K562 (cell line): ENCODE results near the gene STK33. TPM values are rescaled to one million over a fixed set of nuclear protein-coding genes. Genes with fewer than 3 reads are reported as not detected.

Experiments
- CEBPZ ChIP-seq: fragments of 150-350 bp; IDR thresholded peaks from 2 replicates; pipeline ENCODE4 v1.6.1; 2014; ENCODE audit warnings: low read depth, mild to moderate bottlenecking, low read length, borderline replicate concordance
- SMARCB1 ChIP-seq: IDR thresholded peaks from 2 replicates; pipeline ENCODE4 v1.6.1; 2011; ENCODE audit warnings: improper control_type of control experiment, low read depth; ENCODE audit not compliant: insufficient read length
- polyA plus RNA-seq, 8 experiments: library from polyadenylated mRNA; depleted of rRNA in 4 of 8; stranded (reverse) in 5 of 8; unstranded in 3 of 8; fragments of >200 nt; fragmentation: Nextera tagmentation in 2 of 8; fragmentation: Illumina TruSeq in 1 of 8; extraction: Ambion mirVana in 2 of 8; extraction: Trizol in 1 of 8; gene quantifications; 2 replicates each; pipeline versions ENCODE4 v1.2.1 to v1.2.3, GENCODE V29; 2011 to 2014; ENCODE audit warnings: inconsistent platforms in 1 of 8, missing spikeins in 1 of 8
- total RNA-seq, 7 experiments: library from RNA; depleted of rRNA in 6 of 7; stranded (reverse); fragments of >200 nt in 6 of 7; fragmentation: Illumina TruSeq in 2 of 7; extraction: Trizol in 2 of 7; gene quantifications; 2 replicates each; pipeline versions ENCODE4 v1.2.1 to v1.2.3, GENCODE V29; 2011 to 2021; ENCODE audit warnings: low replicate concordance in 1 of 7
- TF ChIP-seq, protein P1 (sequence below), 3 experiments: fragments of 200-800 bp in 1 of 3; fragments of 250-450 bp in 1 of 3; fragments of 450-650 bp in 1 of 3; sonication (Bioruptor Pico) in 1 of 3; sonication (Bioruptor generic) in 1 of 3; formaldehyde crosslinking in 1 of 3; IDR thresholded peaks; 2 replicates each; pipeline versions ENCODE4 v1.6.1 to v1.8.0; 2016 to 2022; ENCODE audit warnings: mild to moderate bottlenecking in 2 of 3, missing genetic modification characterization in 2 of 3, missing compliant biosample characterization in 1 of 3, moderate library complexity in 1 of 3

The STK33 gene
- total and polyA plus RNA-seq, 9 of the 15 experiments (the other 6 are each of a cell fraction or from before 2014, with no cell fraction given), result not detected

GRCh38 chr11:8573777-8574176 lies 20.3 kb downstream of the STK33 start (continued):
- TF ChIP-seq CEBPZ (no peak), SMARCB1 (no peak)
- TF ChIP-seq, protein P1, sequence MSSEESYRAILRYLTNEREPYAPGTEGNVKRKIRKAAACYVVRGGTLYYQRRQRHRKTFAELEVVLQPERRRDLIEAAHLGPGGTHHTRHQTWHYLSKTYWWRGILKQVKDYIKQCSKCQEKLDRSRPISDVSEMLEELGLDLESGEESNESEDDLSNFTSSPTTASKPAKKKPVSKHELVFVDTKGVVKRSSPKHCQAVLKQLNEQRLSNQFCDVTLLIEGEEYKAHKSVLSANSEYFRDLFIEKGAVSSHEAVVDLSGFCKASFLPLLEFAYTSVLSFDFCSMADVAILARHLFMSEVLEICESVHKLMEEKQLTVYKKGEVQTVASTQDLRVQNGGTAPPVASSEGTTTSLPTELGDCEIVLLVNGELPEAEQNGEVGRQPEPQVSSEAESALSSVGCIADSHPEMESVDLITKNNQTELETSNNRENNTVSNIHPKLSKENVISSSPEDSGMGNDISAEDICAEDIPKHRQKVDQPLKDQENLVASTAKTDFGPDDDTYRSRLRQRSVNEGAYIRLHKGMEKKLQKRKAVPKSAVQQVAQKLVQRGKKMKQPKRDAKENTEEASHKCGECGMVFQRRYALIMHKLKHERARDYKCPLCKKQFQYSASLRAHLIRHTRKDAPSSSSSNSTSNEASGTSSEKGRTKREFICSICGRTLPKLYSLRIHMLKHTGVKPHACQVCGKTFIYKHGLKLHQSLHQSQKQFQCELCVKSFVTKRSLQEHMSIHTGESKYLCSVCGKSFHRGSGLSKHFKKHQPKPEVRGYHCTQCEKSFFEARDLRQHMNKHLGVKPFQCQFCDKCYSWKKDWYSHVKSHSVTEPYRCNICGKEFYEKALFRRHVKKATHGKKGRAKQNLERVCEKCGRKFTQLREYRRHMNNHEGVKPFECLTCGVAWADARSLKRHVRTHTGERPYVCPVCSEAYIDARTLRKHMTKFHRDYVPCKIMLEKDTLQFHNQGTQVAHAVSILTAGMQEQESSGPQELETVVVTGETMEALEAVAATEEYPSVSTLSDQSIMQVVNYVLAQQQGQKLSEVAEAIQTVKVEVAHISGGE (CRISPR knock-in tag; IDR thresholded peaks at IDR 0.05), result no peak
